MCF 10A (cell line): ENCODE data around the gene SMIM21. TPM values are rescaled to one million over a fixed set of nuclear protein-coding genes. Genes with fewer than 3 reads are reported as not detected.

Experiments
- BruUV-seq: library from RNA; stranded (reverse); fragments of 400-500 nt; replicated peaks from 2 replicates; lab custom pipeline; 2021; lab: Mats Ljungman, UMichigan
- CTCF ChIA-PET: fragments of 300-600 bp; sonication (Branson Sonifier 250); formaldehyde crosslinking; extraction: SDS; loops from one replicate; lab custom pipeline; 2021; ENCODE audit warnings: antibody characterized with exemption, inconsistent platforms; lab: Yijun Ruan, JAX
- POLR2A ChIA-PET: fragments of 300-600, 350-650 bp; sonication (Branson Sonifier 250); formaldehyde crosslinking; extraction: SDS; loops from one replicate; lab custom pipeline; 2020; ENCODE audit warnings: antibody characterized with exemption, inconsistent platforms; lab: Yijun Ruan, JAX
- DNase-seq: peaks from one replicate; pipeline ENCODE4 v3.0.0-alpha.2; 2018; ENCODE audit not compliant: unreplicated experiment
- H3K27ac Mint-ChIP-seq: one replicate; pipeline ENCODE4 v1.8.0; 2022; ENCODE audit warnings: mild to moderate bottlenecking, low read depth, mixed read lengths; ENCODE audit not compliant: unreplicated experiment
- H3K27me3 Mint-ChIP-seq: one replicate; pipeline ENCODE4 v1.8.0; 2022; ENCODE audit warnings: mixed read lengths; ENCODE audit not compliant: insufficient read depth, unreplicated experiment
- H3K36me3 Mint-ChIP-seq: one replicate; pipeline ENCODE4 v1.8.0; 2022; ENCODE audit warnings: mild to moderate bottlenecking, moderate library complexity, mixed read lengths; ENCODE audit not compliant: insufficient read depth, unreplicated experiment
- H3K4me1 Mint-ChIP-seq: one replicate; pipeline ENCODE4 v1.8.0; 2022; ENCODE audit warnings: mixed read lengths; ENCODE audit not compliant: insufficient read depth, unreplicated experiment
- H3K4me3 Mint-ChIP-seq: one replicate; pipeline ENCODE4 v1.8.0; 2022; ENCODE audit warnings: mild to moderate bottlenecking, moderate library complexity, mixed read lengths; ENCODE audit not compliant: unreplicated experiment
- H3K9me3 Mint-ChIP-seq: one replicate; pipeline ENCODE4 v1.8.0; 2022; ENCODE audit warnings: mixed read lengths; ENCODE audit not compliant: unreplicated experiment
- intact Hi-C: fragments of 100-400 bp; cut with micrococcal nuclease; formaldehyde crosslinking; loops from 2 replicates; pipeline ENCODE4 v1.14.1; 2022
- total RNA-seq: library from RNA; stranded (reverse); gene quantifications from 2 replicates; pipeline ENCODE4 v1.2.3, GENCODE V29; 2022
- TF ChIP-seq, protein P1 (sequence below): fragments of 200-600 bp; IDR thresholded peaks from one replicate; pipeline ENCODE4 v1.8.0; 2022; ENCODE audit warnings: antibody characterized with exemption, mild to moderate bottlenecking; ENCODE audit not compliant: unreplicated experiment

SMIM21 gene
- total RNA-seq, 1 experiment from 2014 or later = not detected

GRCh38 chr18:75362435-75362834 lies 65.1 kb downstream of the SMIM21 start:
- intact Hi-C loops = no loop called here
- Mint-ChIP-seq H3K4me1 (no peaks in the 10 kb centered on the region), H3K27ac (no peak overlapping the region), H3K9me3 (peaks cover 8% of the 10 kb centered on the region), H3K27me3 (peaks cover 11% of the 10 kb centered on the region), H3K36me3 (no peaks in the 10 kb centered on the region), H3K4me3 (no peak overlapping the region)
- ChIA-PET CTCF (no interaction called here), POLR2A (no interaction called here)
- TF ChIP-seq, protein P1, sequence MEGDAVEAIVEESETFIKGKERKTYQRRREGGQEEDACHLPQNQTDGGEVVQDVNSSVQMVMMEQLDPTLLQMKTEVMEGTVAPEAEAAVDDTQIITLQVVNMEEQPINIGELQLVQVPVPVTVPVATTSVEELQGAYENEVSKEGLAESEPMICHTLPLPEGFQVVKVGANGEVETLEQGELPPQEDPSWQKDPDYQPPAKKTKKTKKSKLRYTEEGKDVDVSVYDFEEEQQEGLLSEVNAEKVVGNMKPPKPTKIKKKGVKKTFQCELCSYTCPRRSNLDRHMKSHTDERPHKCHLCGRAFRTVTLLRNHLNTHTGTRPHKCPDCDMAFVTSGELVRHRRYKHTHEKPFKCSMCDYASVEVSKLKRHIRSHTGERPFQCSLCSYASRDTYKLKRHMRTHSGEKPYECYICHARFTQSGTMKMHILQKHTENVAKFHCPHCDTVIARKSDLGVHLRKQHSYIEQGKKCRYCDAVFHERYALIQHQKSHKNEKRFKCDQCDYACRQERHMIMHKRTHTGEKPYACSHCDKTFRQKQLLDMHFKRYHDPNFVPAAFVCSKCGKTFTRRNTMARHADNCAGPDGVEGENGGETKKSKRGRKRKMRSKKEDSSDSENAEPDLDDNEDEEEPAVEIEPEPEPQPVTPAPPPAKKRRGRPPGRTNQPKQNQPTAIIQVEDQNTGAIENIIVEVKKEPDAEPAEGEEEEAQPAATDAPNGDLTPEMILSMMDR = no peak
- BruUV-seq = no TSS peak
- DNase-seq = no peak

DNA sequence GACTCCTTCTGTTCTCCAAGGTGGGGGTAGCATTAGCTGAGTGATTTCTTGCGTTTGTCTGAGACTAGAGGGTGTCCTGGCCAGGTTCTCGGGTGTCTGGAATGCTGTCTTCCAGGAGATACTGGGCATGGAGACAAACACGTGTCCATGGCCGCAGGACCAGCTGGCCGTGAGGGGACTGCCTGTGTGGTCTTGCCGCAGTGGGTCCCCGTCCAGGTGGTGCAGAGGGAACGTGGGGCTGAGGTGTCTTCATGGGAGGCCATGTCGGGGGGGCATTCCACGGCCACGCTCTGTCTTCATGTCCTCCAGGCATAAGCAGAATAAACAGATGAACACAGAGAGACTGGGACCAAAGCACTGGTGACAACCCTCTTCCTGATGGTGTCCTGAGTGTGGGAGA lies 66.6 kb downstream of the SMIM21 start:
- POLR2A ChIA-PET = no interaction called here
- TF ChIP-seq, protein P1 = no peak
- H3K4me1 Mint-ChIP-seq = no peaks in the 10 kb centered on the region
- intact Hi-C loops = no loop called here
- H3K36me3 Mint-ChIP-seq = no peaks in the 10 kb centered on the region
- H3K27ac Mint-ChIP-seq = no peak overlapping the region
- H3K27me3 Mint-ChIP-seq = peaks cover 11% of the 10 kb centered on the region
- no peak overlapping the region for H3K4me3 Mint-ChIP-seq
- no TSS peak for BruUV-seq
- CTCF ChIA-PET = no interaction called here
- peaks cover 8% of the 10 kb centered on the region for H3K9me3 Mint-ChIP-seq
- no peak for DNase-seq

GRCh38 chr18:75360215-75360614 lies 67.3 kb downstream of the SMIM21 start:
- no peaks in the 10 kb centered on the region for H3K36me3 Mint-ChIP-seq
- no peak overlapping the region for H3K4me3 Mint-ChIP-seq
- ChIA-PET POLR2A (no interaction called here), CTCF (no interaction called here)
- TF ChIP-seq, protein P1 = no peak
- no peak overlapping the region for H3K27ac Mint-ChIP-seq
- H3K27me3 Mint-ChIP-seq = peaks cover 11% of the 10 kb centered on the region
- no peaks in the 10 kb centered on the region for H3K4me1 Mint-ChIP-seq
- intact Hi-C loops = no loop called here
- H3K9me3 Mint-ChIP-seq = peaks cover 8% of the 10 kb centered on the region
- BruUV-seq = no TSS peak
- DNase-seq = no peak

Other genes starting within 250 kb of the SMIM21 start
- gene PTGR3, start 218.6 kb downstream of the SMIM21 start, total RNA-seq = 19.8 and 20.6 TPM in 2 replicates
- gene TSHZ1, start 216.9 kb downstream of the SMIM21 start, total RNA-seq = 9.7 and 11.7 TPM in 2 replicates